GM18861 (cell line): Measurements from ENCODE around the gene DOCK9.
A peak's percentile ranks its signal among the peaks of the same experiment; 100 is the strongest.
"Not testable (repeated sequence)": the region's sequence is repeated elsewhere in the genome, so short reads cannot be mapped to it uniquely, and the experiment has no call there.

Experiments used
- ATAC-seq: cut with Tn5 transposase; IDR thresholded peaks from one replicate; pipeline ENCODE4 v1.9.1; 2021; ENCODE audit not compliant: unreplicated experiment

Gene DOCK9

DNA sequence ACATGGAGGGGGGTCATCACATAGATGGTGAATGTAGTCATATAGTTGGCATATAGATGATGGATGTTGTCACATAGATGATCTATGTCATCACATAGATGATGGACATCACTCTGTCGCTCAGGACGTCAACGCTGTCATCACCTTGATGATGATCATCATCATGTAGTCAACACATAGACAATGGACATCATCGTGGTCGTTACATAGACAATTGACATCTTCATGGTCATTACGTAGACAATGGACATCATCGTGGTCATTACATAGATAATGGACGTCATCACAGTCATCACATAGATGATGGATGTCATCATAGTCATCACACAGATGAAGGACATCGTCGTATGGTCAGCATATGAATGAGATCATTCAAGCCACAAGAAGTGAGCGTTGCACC is 196.8 kb downstream of the DOCK9 start:
- ATAC-seq, result no peak

GRCh38 chr13:98780451-98780850 is 197.4 kb downstream of the DOCK9 start:
- no peak for ATAC-seq

DNA sequence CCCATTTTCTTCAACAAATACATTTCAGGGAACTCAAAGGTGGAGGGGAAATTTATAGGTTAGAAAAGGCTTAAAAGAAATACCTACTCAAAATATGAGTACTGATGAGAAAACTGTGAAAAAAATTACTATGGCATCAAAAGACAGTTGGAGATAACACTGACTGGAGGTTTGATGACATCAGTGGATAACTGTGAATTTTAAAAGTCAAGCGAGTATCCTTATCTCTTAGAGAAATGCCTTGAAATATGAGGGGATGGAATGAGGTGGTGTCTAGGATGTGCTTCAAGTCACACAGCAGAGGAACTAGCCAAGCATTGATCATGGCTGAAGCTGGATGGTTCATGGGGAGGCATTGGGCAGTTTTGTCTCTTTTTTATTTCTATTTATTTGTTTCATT is 198.2 kb downstream of the DOCK9 start:
- ATAC-seq, result no peak

DNA sequence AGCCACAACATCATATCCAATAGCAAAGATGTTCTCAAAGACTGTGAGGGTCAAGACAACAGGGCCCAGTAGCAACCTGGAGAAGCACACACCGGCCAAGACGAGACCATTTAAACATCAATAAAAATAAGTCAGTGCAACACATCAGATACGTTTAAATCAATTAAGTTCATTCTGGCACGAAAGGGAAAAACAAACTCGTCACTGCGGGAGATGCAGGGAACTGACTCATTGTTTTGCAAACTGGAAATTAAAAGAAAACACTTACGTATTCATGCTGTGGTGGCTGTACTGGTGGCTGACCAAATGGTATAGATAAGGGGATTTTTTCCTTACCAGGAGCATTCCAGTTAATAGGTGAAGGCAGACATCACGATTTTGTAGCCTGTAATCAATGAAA is 199.1 kb downstream of the DOCK9 start:
- ATAC-seq, result no peak

DNA sequence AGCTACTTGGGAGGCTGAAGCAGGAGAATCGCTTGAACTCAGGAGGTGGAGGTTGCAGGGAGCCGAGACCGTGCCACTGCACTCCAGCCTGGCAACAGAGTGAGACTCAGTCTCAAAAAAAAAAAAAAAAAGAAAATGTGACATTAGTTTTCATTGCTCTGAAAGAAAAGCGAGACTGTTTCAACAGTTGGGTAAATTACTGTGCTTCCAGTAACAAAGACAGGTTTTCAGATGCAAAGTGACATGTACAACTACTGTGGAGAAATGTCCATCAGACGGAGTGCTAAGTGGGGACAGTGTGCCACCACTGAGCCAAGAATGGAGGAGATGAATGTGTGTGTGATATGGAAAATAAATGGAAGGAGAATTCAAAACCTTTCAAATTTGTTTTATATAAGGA is 201.2 kb downstream of the DOCK9 start:
- ATAC-seq, result no peak

DNA sequence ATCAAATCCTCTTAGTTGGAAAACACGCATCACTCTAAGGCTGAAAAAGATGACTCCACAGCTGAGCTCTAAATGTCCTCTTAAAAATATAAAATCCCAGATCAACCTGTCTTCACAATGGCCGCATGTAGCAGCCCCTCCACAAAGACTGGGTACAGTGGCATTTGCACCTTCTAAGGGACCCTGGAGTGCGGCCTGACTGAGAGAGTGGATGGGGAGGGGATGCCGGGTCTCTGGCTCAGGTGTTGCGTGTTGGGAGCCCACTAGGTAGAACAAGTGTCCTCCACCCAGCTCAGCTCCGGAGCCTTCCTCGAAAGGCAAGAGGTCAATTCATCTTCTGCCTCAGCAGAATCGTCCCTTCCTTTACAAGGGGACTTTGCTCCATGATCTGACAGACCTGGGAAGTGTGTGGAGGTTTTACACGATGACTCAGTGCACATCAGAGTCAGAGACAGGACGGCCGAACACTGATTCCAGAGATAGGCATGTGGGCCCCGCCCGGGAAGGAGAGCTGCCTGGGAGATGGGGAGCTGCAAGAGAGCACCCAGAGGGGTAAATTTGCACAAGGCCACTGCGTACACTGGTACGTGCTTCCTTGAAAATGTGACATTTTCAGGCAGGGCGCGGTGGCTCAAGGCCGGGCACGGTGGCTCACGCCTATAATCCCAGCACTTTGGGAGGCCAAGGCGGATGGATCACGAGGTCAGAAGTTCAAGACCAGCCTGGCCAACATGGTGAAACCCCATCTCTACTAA is 201.8 kb downstream of the DOCK9 start:
- ATAC-seq, result no peak

GRCh38 chr13:98775386-98775785 is 202.5 kb downstream of the DOCK9 start:
- ATAC-seq, result no peak

DNA sequence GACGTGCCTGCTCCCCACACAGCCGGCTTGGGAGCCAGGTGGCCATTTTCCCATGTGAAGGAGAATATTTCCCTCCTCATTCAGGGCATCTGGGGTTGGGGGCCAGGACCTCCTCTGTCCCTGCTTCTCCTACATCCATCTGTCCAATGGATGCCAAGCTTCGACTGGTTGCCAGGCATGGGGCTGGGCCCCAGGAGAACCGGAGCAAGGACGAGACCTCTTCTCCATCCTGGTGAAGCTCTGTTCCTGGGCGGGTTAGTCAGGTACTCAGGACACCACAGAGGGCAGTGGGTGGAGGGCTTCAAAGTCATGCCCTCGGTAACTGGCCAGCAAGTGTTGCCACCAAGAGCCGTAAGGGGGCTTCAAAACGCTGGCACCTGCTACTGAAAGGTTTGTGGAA is 203.1 kb downstream of the DOCK9 start:
- no peak for ATAC-seq

GRCh38 chr13:98773921-98774320 is 203.9 kb downstream of the DOCK9 start:
- no peak for ATAC-seq

GRCh38 chr13:98772794-98773452 is 204.9 kb downstream of the DOCK9 start:
- no peak for ATAC-seq

GRCh38 chr13:98771838-98772611 is 205.8 kb downstream of the DOCK9 start:
- no peak for ATAC-seq

DNA sequence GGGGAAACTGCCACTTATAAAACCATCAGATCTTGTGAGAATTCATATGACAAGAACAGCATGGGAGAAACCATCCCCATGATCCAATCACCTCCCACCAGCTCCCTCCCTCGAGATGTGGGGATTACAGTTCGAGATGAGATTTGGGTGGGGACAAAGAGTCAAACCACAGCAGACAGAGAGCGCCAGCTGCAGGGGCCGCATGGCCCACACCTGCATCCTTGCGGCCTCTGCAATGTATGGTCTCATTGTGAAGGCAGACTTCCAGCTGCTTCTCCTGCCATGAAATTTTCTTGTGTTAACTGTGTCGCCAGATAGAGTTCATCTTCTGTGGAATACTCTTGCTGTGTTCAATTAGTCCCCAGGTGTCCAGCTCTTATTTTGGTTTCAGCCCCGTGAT is 208.1 kb downstream of the DOCK9 start:
- no peak for ATAC-seq

DNA sequence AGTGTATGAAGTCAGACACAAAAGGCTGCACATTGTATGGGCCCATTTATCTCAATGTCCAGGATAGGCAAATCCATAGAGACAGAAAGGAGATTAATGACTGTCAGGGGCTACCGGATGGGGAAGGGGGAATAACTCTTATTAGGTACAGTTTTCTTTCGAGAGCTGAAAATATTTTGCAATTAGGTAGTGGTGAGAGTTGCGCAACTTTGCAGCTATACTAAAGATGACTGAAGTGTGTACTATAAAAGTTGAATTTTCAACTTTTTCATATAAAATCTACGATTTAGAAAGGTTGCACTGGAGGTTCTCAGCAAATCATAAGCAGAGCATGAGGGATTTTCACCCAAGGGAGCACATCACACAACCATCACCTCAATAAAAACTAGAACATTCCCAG is 209.3 kb downstream of the DOCK9 start:
- ATAC-seq, result no peak

GRCh38 chr13:98766697-98767096 is 211.2 kb downstream of the DOCK9 start:
- no peak for ATAC-seq

GRCh38 chr13:98765996-98766519 is 211.8 kb downstream of the DOCK9 start:
- no peak for ATAC-seq

GRCh38 chr13:98761986-98762616 is 215.8 kb downstream of the DOCK9 start:
- no peak for ATAC-seq

- peak; percentile 49 for ATAC-seq
These were observed 216.5 kb downstream of the DOCK9 start for GRCh38 chr13:98761126-98761985.

DNA sequence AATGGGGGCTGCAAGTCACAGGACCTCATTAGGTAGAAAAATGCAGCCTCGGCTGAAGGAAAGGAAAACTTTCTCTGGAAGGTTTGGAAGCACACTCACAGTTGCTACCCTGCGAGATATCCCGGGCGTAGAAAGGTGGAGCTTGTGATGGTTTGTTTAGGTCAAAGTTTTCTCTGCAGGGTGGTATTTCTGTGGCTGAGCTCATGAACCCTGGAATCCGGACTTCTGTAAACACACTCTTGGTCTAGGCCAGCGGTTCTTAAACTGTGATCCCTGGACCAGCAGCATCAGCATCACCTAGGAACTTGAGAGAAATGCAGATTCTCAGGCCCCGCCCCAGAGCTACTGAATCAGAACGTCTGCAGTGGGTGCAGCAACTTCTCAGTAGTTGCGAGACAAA is 222.1 kb downstream of the DOCK9 start:
- no peak for ATAC-seq

DNA sequence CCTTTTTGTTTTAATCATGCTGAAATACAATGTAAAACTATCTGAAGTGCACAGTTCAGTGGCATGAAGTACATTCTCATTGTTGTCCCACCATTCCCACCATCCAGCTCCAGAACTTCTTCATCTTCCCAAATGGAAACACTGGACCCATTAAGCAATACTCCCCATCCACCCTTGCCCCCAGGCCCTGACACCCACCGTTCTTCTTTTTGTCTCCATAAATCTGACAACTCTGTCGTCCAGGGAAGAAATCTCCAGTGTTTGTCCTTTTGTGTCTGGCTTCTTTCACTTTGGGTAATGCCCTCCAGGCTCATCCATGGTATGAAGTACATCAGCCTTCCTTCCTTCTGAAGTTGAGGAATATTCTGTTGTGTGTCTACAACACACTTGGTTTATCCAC is 222.7 kb downstream of the DOCK9 start:
- no peak for ATAC-seq

DNA sequence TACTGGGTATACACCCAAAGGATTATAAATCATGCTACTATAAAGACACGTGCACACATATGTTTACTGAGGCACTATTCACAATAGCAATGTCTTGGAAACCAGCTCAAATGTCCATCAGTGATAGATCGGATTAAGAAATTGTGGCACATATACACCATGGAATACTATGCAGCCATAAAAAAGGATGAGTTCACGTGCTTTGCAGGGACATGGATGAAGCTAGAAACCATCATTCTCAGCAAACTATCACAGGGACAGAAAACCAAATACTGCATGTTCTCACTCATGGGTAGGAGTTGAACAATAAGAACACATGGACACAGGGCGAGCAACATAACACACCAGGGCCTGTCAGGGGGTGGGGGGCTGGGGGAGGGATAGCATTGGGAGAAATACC is 223.4 kb downstream of the DOCK9 start:
- ATAC-seq, result not testable (repeated sequence)
